NCI-H524 (cell line): Measurements from ENCODE around the gene TPRG1L.
A peak's percentile ranks its signal among the peaks of the same experiment; 100 is the strongest.
"Not testable (repeated sequence)": the region's sequence is repeated elsewhere in the genome, so short reads cannot be mapped to it uniquely, and the experiment has no call there.

ENCODE experiments used
- DNase-seq, 2 experiments: peaks; one replicate each; lab custom pipeline; 2025; lab: John Stamatoyannopoulos, UW

TPRG1L gene

DNA sequence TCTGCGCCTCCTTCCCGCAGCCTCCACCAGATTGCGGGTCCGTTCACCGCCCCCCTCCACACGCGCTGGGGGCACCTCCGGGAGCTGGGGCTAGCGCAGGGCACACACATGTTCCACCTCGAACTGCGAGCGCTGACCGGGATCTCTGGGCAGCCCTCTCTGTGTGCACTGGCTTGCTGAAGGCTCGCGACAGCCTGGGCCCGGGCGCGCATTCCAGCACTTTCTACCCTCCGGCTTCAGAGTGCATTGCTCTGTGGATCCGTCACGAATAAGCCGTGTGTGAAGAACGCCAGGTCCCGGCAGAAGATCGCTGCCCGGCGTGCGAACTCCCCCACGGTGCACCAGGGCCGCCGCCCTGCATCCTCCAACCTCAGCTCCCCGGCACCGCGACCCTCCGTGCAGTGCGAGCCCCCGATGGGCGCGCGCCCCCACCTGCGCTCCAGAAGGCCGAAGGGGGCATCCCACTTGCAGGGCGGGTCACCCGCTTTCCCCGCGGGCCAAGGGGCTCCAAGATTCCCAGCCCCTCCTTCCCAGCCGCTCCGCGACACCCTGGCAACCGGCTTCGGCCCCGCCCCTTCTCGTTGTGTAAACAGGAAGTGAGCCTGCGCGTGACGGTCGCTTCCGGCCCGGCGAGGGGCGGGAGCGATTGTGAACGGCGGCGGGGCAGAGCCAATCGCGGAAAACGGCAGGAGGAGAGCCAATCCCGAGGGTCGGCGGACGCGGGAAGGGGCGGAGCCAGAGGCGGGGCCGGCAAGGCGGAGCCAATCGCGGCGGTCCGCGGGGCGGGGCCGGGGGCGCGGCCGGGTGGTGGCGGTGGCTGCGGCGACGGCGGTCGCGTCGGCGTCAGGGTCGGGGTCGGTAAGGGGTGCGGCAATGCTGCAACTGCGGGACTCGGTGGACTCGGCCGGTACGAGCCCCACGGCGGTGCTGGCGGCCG, at the start of gene TPRG1L:
Gene TPRG1L (plus strand): TSS at position 816 of the 937 bp plus-strand sequence. CDS start 58 bp downstream, at position 874.
- peak; percentile 77 to 92 for DNase-seq

GRCh38 chr1:3575515-3575914, 49.3 kb upstream of the TPRG1L start:
- not testable (repeated sequence) for DNase-seq

- peak; percentile 6 to 52 for DNase-seq
Measured at GRCh38 chr1:3575993-3576392, 48.8 kb upstream of the TPRG1L start.

GRCh38 chr1:3577300-3577699, 47.5 kb upstream of the TPRG1L start:
- peak; percentile 86 to 95 for DNase-seq

DNA sequence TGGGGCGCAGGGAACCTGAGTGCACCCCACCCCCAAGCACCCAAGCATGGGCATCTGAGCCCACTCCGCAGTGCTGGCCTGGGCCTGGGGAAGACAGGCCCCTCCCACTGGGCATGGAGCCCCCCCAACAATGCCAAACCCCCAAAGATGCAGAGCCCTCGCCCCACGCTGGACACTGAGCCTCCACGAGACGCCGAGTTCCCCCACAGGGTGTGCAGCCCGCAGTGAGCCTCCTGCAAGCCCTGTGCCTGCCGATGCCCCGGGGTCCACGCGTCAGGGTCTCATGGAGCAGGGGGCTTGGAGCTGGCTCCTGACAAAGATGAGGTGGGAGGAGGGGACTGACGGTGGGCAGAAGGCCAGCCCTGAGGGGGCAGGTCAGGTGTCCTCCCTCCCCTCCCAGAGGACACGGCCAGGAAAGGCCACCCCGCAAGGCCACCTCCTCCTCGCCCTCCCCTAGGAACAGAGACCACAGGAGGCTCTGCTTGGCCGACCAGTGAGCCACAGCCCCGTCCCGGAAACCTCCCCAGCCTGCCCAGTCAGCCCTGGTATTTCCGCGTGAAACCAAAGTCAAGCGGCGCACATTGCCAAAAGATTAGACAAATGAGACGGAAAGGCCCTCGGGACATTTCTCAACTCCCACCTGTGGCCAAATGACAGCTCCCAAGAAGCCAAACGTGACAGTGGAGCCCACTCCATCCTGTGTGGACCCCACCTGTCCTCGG, 46.9 kb upstream of the TPRG1L start:
- DNase-seq = no peak

DNA sequence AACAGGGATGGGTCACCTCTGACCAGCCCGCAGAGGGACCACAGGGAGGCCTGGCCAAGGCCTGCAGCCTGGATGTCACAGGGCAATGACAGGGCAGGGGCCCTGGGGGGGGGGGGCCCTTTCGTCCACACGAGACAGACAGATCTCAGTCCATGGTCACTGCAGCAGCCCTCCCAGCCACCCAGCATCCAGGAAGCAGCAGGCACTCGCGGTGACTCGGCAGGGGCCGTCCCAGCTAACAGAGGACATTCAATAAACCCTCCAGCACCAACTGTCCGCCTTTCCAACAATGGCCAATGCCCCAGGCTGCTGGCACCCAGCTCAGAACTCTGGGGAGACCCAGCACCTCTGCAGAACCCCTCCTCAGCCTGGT, 46.4 kb upstream of the TPRG1L start:
- DNase-seq = no peak

DNA sequence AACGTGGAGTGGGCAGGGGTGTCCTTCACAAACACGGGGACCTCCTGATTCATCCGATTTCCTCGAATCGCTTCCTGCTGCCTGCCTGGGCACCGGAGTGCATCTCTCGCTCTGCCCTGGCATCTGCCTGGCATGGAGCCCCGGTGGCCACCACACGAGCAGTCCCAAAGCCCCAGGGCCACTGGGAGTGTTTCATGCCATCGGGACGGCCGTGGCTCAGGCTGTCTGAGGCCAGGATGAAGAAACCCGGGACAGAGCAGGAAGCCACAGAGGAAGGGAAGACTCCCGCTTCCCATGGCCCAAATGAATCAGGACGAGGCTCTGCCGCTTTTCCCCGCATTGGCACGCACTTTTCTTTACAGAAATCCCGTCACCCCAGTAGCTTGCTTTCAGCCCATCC, 45.9 kb upstream of the TPRG1L start:
- DNase-seq = no peak

- DNase-seq = no peak
Measured at GRCh38 chr1:3579626-3580025, 45.2 kb upstream of the TPRG1L start.

GRCh38 chr1:3580231-3580630, 44.6 kb upstream of the TPRG1L start:
- DNase-seq = no peak

DNA sequence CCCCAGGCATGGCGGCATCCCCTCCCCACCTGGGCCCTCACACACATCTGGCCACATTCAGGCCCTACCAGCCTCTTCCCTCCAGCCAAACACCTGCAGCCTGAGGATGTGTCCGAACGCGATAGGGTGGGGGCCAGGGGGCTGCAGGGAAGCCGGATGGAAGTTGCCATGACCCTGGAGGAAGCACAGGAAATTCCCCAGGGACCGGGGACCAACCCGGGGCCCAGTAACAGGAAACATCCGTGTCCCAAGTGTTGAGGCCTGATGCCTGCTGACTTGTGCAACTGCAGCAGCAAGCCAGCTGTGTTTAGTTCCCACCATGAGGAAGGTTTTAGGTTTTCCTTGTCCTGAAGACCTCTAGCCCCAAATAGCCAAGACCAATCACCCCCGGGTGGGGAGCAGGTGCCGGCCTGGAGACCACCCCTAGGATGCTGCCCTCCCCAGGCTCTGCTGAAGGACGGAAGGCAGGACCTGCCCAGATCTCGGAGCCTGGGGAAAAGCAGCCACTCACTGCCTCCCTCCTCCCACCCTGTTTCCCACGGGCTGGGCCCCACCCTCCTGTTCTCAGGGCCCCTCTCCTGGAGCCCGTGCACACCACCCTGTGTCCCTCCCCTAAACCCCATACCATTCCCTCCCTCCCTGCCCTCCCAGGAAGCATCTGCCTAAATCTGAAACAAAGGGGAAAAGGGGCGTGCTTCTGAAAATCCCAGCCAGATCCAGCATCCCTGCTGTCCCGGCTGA, 43.3 kb upstream of the TPRG1L start:
- no peak for DNase-seq

- peak in 1 of 2 experiments; percentile 7 for DNase-seq
Measured at GRCh38 chr1:3583751-3584150, 41.1 kb upstream of the TPRG1L start.

GRCh38 chr1:3584915-3585314, 39.9 kb upstream of the TPRG1L start:
- DNase-seq = no peak

- DNase-seq = not testable (repeated sequence)
Measured at GRCh38 chr1:3585353-3585868, 39.4 kb upstream of the TPRG1L start.

GRCh38 chr1:3585940-3586568, 38.8 kb upstream of the TPRG1L start:
- no peak for DNase-seq

GRCh38 chr1:3586986-3587759, 37.6 kb upstream of the TPRG1L start:
- DNase-seq = no peak

DNA sequence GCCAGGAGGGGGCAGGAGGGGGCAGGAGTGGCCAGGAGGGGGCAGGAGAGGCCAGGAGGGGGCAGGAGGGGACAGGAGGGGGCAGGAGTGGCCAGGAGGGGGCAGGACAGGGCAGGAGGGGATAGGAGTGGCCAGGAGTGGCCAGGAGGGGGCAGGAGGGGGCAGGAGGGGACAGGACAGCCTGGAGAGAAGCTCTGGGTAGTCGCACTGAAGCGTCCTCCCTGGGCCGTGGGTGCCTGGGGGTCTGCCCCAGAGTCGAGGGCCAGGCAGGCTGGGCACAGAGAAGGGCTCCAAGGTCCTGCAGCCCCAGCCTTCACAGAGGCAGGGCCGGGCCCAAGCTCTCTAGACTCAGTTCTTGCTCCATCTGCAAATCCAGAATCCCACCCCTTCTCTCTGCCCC, 36.4 kb upstream of the TPRG1L start:
- no peak for DNase-seq

- DNase-seq = no peak
Measured at GRCh38 chr1:3590139-3590763, 34.6 kb upstream of the TPRG1L start.

- no peak for DNase-seq
Measured at GRCh38 chr1:3590951-3591865, 33.6 kb upstream of the TPRG1L start.

- DNase-seq = no peak
Measured at GRCh38 chr1:3593334-3593733, 31.5 kb upstream of the TPRG1L start.
